ENCODE data around the gene STK11IP. TPM values are rescaled to one million over a fixed set of nuclear protein-coding genes. Genes with fewer than 3 reads are reported as not detected.

Gene STK11IP
- total RNA-seq (2021), result 40.6 and 42.5 TPM in 2 replicates
- percentile 66 among the genes with signal in this experiment for Bru-seq, nascent RNA
- BruChase-seq, experiment 1, labeled RNA remaining after a 2-hour chase, result percentile 65 among the genes with signal in this experiment
- percentile 82 among the genes with signal in this experiment for BruChase-seq, experiment 2, labeled RNA remaining after a 6-hour chase
- long read RNA-seq, partial matches to known transcripts, result 5 of 23 reads
- long read RNA-seq, other reads (novel, unspliced or antisense), result 13 of 23 reads

GRCh38 chr2:219597552-219598307, at the start of gene STK11IP:
Gene STK11IP (plus strand): TSS chr2:219597857. CDS start chr2:219598120, 263 bp downstream.
- Histone ChIP-seq H3F3A (ENCODE audit: insufficient read depth, low read depth) (peaks cover 25% of the 10 kb centered on the region), H3K9me2 (ENCODE audit: insufficient read depth) (no peaks in the 10 kb centered on the region), H3K27ac (peak within 1 kb of the TSS; percentile 85), H3K79me2 (ENCODE audit: low read depth) (peaks cover 15% of the 10 kb centered on the region; the same call in 1 of the 2 replicates), H3K9me3 (ENCODE audit: insufficient read depth, low read depth) (no peaks in the 10 kb centered on the region), H3K36me3 (ENCODE audit: low read depth) (peaks cover 4% of the 10 kb centered on the region; the same call in 1 of the 2 replicates), H3K4me3 (peak within 1 kb of the TSS; percentile 70), H3K4me2 (peak within 1 kb of the TSS; percentile 95), H2AFZ (peak within 1 kb of the TSS; percentile 94), H4K20me1 (ENCODE audit: insufficient read depth) (no peaks in the 10 kb centered on the region), H3K4me1 (replicated peaks; ENCODE audit: insufficient read depth) (peaks cover 19% of the 10 kb centered on the region), H3K27me3 (ENCODE audit: insufficient read depth, low read depth) (no peaks in the 10 kb centered on the region)
- intact Hi-C loops (cut with micrococcal nuclease; ENCODE audit: unreplicated experiment), result loop anchor here (1.0 to 2.0 kb wide), 2 partner anchors 54 to 91 kb away; partner anchors contain the start of gene CHPF
- ChIA-PET POLR2A (ENCODE audit: unreplicated experiment) (interaction anchor here (0.6 to 1.2 kb wide), 5 partner anchors 26 to 353 kb away, joined by 3 to 9 read pairs (median 4); partner anchors contain the start of genes GLB1L, INHA and STK16), CTCF (interaction anchor here (0.6 kb wide), 2 partner anchors 25 to 34 kb away, joined by 6 to 8 read pairs; no protein-coding TSS in a partner anchor)
- BruUV-seq (replicated peaks), result no TSS peak
- no peak for TF ChIP-seq EZH2 (IDR thresholded peaks at IDR 0.05; ENCODE audit: low read depth)
- TF ChIP-seq CTCF (conservative IDR thresholded peaks at IDR 0.05), result no peak
- peak; percentile 93 to 95 for DNase-seq

GRCh38 chr2:219548990-219549389, 48.7 kb upstream of the STK11IP start:
- Histone ChIP-seq H3K9me3 (ENCODE audit: insufficient read depth, low read depth) (no peaks in the 10 kb centered on the region), H3K4me2 (no peak overlapping the region), H3K36me3 (ENCODE audit: low read depth) (no peaks in the 10 kb centered on the region), H3K27ac (no peak overlapping the region), H4K20me1 (ENCODE audit: insufficient read depth) (no peaks in the 10 kb centered on the region), H3K27me3 (ENCODE audit: insufficient read depth, low read depth) (no peaks in the 10 kb centered on the region), H3F3A (ENCODE audit: insufficient read depth, low read depth) (no peaks in the 10 kb centered on the region), H3K9me2 (ENCODE audit: insufficient read depth) (no peaks in the 10 kb centered on the region), H3K4me1 (replicated peaks; ENCODE audit: insufficient read depth) (no peaks in the 10 kb centered on the region), H3K79me2 (ENCODE audit: low read depth) (no peaks in the 10 kb centered on the region), H3K4me3 (no peak overlapping the region), H2AFZ (no peak overlapping the region)
- POLR2A ChIA-PET (ENCODE audit: unreplicated experiment), result interaction anchor here (0.6 kb wide), 2 partner anchors 244 to 296 kb away, joined by 3 to 8 read pairs; partner anchors contain the start of gene TUBA4B
- TF ChIP-seq EZH2 (IDR thresholded peaks at IDR 0.05; ENCODE audit: low read depth) (no peak), CTCF (conservative IDR thresholded peaks at IDR 0.05) (no peak)
- intact Hi-C loops (cut with micrococcal nuclease; ENCODE audit: unreplicated experiment), result no loop called here
- CTCF ChIA-PET, result no interaction called here
- BruUV-seq (replicated peaks), result no TSS peak
- DNase-seq, result no peak

GRCh38 chr2:219549619-219550018, 48.0 kb upstream of the STK11IP start:
- H3K9me2 ChIP-seq (ENCODE audit: insufficient read depth), result no peaks in the 10 kb centered on the region
- H4K20me1 ChIP-seq (ENCODE audit: insufficient read depth), result no peaks in the 10 kb centered on the region
- H3K4me3 ChIP-seq, result no peak overlapping the region
- H3K36me3 ChIP-seq (ENCODE audit: low read depth), result no peaks in the 10 kb centered on the region
- no peaks in the 10 kb centered on the region for H3K27me3 ChIP-seq (ENCODE audit: insufficient read depth, low read depth)
- no peak for TF ChIP-seq EZH2 (IDR thresholded peaks at IDR 0.05; ENCODE audit: low read depth)
- TF ChIP-seq CTCF (conservative IDR thresholded peaks at IDR 0.05), result no peak
- intact Hi-C loops (cut with micrococcal nuclease; ENCODE audit: unreplicated experiment), result no loop called here
- H3K27ac ChIP-seq, result no peak overlapping the region
- no peak overlapping the region for H3K4me2 ChIP-seq
- H3F3A ChIP-seq (ENCODE audit: insufficient read depth, low read depth), result no peaks in the 10 kb centered on the region
- no peaks in the 10 kb centered on the region for H3K9me3 ChIP-seq (ENCODE audit: insufficient read depth, low read depth)
- no peaks in the 10 kb centered on the region for H3K4me1 ChIP-seq (replicated peaks; ENCODE audit: insufficient read depth)
- CTCF ChIA-PET, result no interaction called here
- no TSS peak for BruUV-seq (replicated peaks)
- H3K79me2 ChIP-seq (ENCODE audit: low read depth), result no peaks in the 10 kb centered on the region
- H2AFZ ChIP-seq, result no peak overlapping the region
- no peak for DNase-seq
- POLR2A ChIA-PET (ENCODE audit: unreplicated experiment), result no interaction called here

Measured in PC-9 (cell line).